H1 (cell line): ENCODE measurements around the gene RASGRP1. TPM values are rescaled to one million over a fixed set of nuclear protein-coding genes. Genes with fewer than 3 reads are reported as not detected.

Experiments
- CTCF ChIA-PET: fragments of 300-600 bp; sonication (Branson Sonifier 250); formaldehyde crosslinking; loops from one replicate; lab custom pipeline; 2021; ENCODE audit not compliant: partially characterized antibody; lab: Charles Lee
- POLR2A ChIA-PET: fragments of 300-600 bp; sonication (Branson Sonifier 250); formaldehyde crosslinking; loops from one replicate; lab custom pipeline; 2021; ENCODE audit warnings: inconsistent platforms; ENCODE audit not compliant: partially characterized antibody; lab: Charles Lee
- DNase-seq, 2 experiments: peaks; one replicate each; pipeline versions ENCODE4 v3.0.0 to v3.0.0-alpha.2; 2010 to 2022; ENCODE audit warnings: low spot score in 2 of 2, low read depth in 1 of 2, mixed read lengths in 1 of 2
- FAIRE-seq: peaks from 2 replicates; lab custom pipeline; 2011; peaks lifted over from hg19 to GRCh38; lab: Jason Lieb, UNC
- H2AFZ ChIP-seq: 2 replicates; pipeline ENCODE4 v1.8.1; 2012; ENCODE audit warnings: low read length, inconsistent platforms
- H2AK5ac ChIP-seq: 2 replicates; pipeline ENCODE4 v1.6.1; 2013; ENCODE audit warnings: low read depth, low read length
- H2BK120ac ChIP-seq: replicated peaks from 2 replicates; pipeline ENCODE3; 2013; ENCODE audit warnings: low read depth, low read length, inconsistent platforms
- H2BK12ac ChIP-seq: 2 replicates; pipeline ENCODE4 v1.6.1; 2013; ENCODE audit warnings: low read depth, low read length
- H2BK15ac ChIP-seq: 2 replicates; pipeline ENCODE4 v1.6.1; 2013; ENCODE audit warnings: low read length
- H2BK20ac ChIP-seq: 2 replicates; pipeline ENCODE4 v1.6.1; 2013; ENCODE audit warnings: low read length
- H2BK5ac ChIP-seq: 2 replicates; pipeline ENCODE4 v1.6.1; 2013; ENCODE audit warnings: low read depth, low read length
- H3K14ac ChIP-seq: 2 replicates; pipeline ENCODE4 v1.6.1; 2013; ENCODE audit warnings: inconsistent platforms; ENCODE audit not compliant: insufficient read length
- H3K18ac ChIP-seq: 2 replicates; pipeline ENCODE4 v1.6.1; 2013; ENCODE audit warnings: low read length; ENCODE audit errors: extremely low read depth
- H3K23ac ChIP-seq: 2 replicates; pipeline ENCODE4 v1.6.1; 2013; ENCODE audit warnings: inconsistent platforms; ENCODE audit not compliant: insufficient read length
- H3K23me2 ChIP-seq: 2 replicates; pipeline ENCODE4 v1.6.1; 2013; ENCODE audit warnings: low read depth, low read length
- H3K27ac ChIP-seq: 2 replicates; pipeline ENCODE4 v1.6.1; 2011; ENCODE audit warnings: low read depth, low read length, inconsistent platforms
- H3K27me3 ChIP-seq, 4 experiments: replicated peaks in 1 of 4; 1 replicate in 1 of 4; 2 replicates in 3 of 4; pipeline versions ENCODE4 v1.6.1 to v1.8.1; 2011 to 2013; ENCODE audit warnings: low read length in 3 of 4, mild to moderate bottlenecking in 3 of 4, inconsistent platforms in 2 of 4, mixed read lengths in 2 of 4, moderate library complexity in 1 of 4; ENCODE audit not compliant: control insufficient read depth in 3 of 4, insufficient read depth in 3 of 4; ENCODE audit errors: extremely low read depth in 1 of 4
- H3K36me3 ChIP-seq, 4 experiments: 2 replicates each; pipeline versions ENCODE4 v1.6.1 to v1.8.1; 2011 to 2013; ENCODE audit warnings: mild to moderate bottlenecking in 4 of 4, low read length in 3 of 4, moderate library complexity in 2 of 4, control low read depth in 1 of 4, inconsistent platforms in 1 of 4; ENCODE audit not compliant: insufficient read depth in 4 of 4, control insufficient read depth in 2 of 4
- H3K4ac ChIP-seq: replicated peaks from 2 replicates; pipeline ENCODE3; 2013; ENCODE audit warnings: low read length, low read depth, mixed read lengths, inconsistent platforms; ENCODE audit not compliant: insufficient read length
- H3K4me1 ChIP-seq, 4 experiments: replicated peaks in 1 of 4; 1 replicate in 1 of 4; 2 replicates in 3 of 4; pipeline versions ENCODE4 v1.6.1 to v1.8.1; 2011 to 2013; ENCODE audit warnings: low read length in 3 of 4, inconsistent platforms in 2 of 4, mixed read lengths in 1 of 4; ENCODE audit not compliant: insufficient read depth in 4 of 4, control insufficient read depth in 3 of 4
- H3K4me2 ChIP-seq, 2 experiments: 2 replicates each; pipeline versions ENCODE4 v1.6.1 to v1.8.1; 2011 to 2013; ENCODE audit warnings: low read depth in 2 of 2, low read length in 2 of 2, control low read depth in 1 of 2, inconsistent platforms in 1 of 2, mild to moderate bottlenecking in 1 of 2; ENCODE audit not compliant: insufficient read depth in 1 of 2
- H3K4me3 ChIP-seq, 4 experiments: fragments of 200-600, 300-600 bp in 1 of 4; sonication (generic), shearing (Covaris generic), sonication (Bioruptor Twin) in 1 of 4; 2 replicates each; pipeline versions ENCODE4 v1.5.1 to v1.8.1; 2011 to 2016; ENCODE audit warnings: low read length in 4 of 4, low read depth in 3 of 4, control low read depth in 2 of 4, inconsistent platforms in 2 of 4, mild to moderate bottlenecking in 2 of 4, mixed read lengths in 1 of 4, moderate library complexity in 1 of 4; ENCODE audit not compliant: insufficient read depth in 2 of 4; ENCODE audit errors: extremely low read depth in 1 of 4
- H3K56ac ChIP-seq: replicated peaks from 2 replicates; pipeline ENCODE3; 2013; ENCODE audit warnings: low read depth, mild to moderate bottlenecking, mixed read lengths, low read length, inconsistent platforms; ENCODE audit not compliant: insufficient read length
- H3K79me1 ChIP-seq: 2 replicates; pipeline ENCODE4 v1.6.1; 2013; ENCODE audit warnings: low read depth, low read length, control low read depth
- H3K79me2 ChIP-seq, 2 experiments: 2 replicates each; pipeline versions ENCODE4 v1.6.1 to v1.8.1; 2012 to 2013; ENCODE audit warnings: low read length in 2 of 2, mild to moderate bottlenecking in 2 of 2, inconsistent platforms in 1 of 2; ENCODE audit not compliant: insufficient read depth in 2 of 2, control insufficient read depth in 1 of 2
- H3K9ac ChIP-seq, 4 experiments: replicated peaks in 1 of 4; 1 replicate in 1 of 4; 2 replicates in 3 of 4; pipeline versions ENCODE4 v1.6.1 to v1.8.1; 2011 to 2013; ENCODE audit warnings: low read depth in 3 of 4, low read length in 3 of 4, control low read depth in 2 of 4, mild to moderate bottlenecking in 2 of 4, moderate library complexity in 2 of 4, inconsistent platforms in 1 of 4; ENCODE audit errors: extremely low read depth in 1 of 4
- H3K9me3 ChIP-seq, 2 experiments: 2 replicates each; pipeline versions ENCODE4 v1.6.1 to v1.8.1; 2012 to 2013; ENCODE audit warnings: mild to moderate bottlenecking in 2 of 2, moderate library complexity in 2 of 2, control low read depth in 1 of 2, inconsistent platforms in 1 of 2, low read depth in 1 of 2, low read length in 1 of 2, mixed read lengths in 1 of 2; ENCODE audit not compliant: insufficient read depth in 2 of 2
- H4K20me1 ChIP-seq, 2 experiments: replicated peaks in 1 of 2; 2 replicates each; pipeline versions ENCODE3 to v1.8.1; 2011 to 2013; ENCODE audit warnings: inconsistent platforms in 2 of 2, low read length in 2 of 2, mild to moderate bottlenecking in 1 of 2; ENCODE audit not compliant: insufficient read depth in 2 of 2, control insufficient read depth in 1 of 2
- H4K5ac ChIP-seq: 2 replicates; pipeline ENCODE4 v1.6.1; 2013; ENCODE audit warnings: low read length, low read depth, mixed read lengths, inconsistent platforms; ENCODE audit not compliant: insufficient read length
- H4K8ac ChIP-seq: 2 replicates; pipeline ENCODE4 v1.8.0; 2013; ENCODE audit warnings: mild to moderate bottlenecking, moderate library complexity, low read length, inconsistent platforms; ENCODE audit not compliant: insufficient read depth; ENCODE audit errors: extremely low read depth
- H4K91ac ChIP-seq: replicated peaks from 2 replicates; pipeline ENCODE3; 2013; ENCODE audit warnings: low read length, mixed read lengths, inconsistent platforms; ENCODE audit not compliant: insufficient read length
- BACH1 ChIP-seq: IDR thresholded peaks from 2 replicates; pipeline ENCODE4 v1.6.1; 2012; ENCODE audit warnings: low read length, improper control_type of control experiment
- GTF2F1 ChIP-seq: IDR thresholded peaks from 2 replicates; pipeline ENCODE4 v1.6.1; 2012; ENCODE audit warnings: low read depth, low read length, improper control_type of control experiment, borderline replicate concordance
- KDM5A ChIP-seq: fragments of 200-600 bp; IDR thresholded peaks from 2 replicates; pipeline ENCODE4 v1.7.1; 2012; ENCODE audit warnings: mild to moderate bottlenecking, low read length, inconsistent platforms, mixed read lengths
- PHF8 ChIP-seq: fragments of 200-600 bp; sonication (generic); conservative IDR thresholded peaks from 2 replicates; pipeline ENCODE4 v1.7.1; 2012; ENCODE audit warnings: low read depth, mild to moderate bottlenecking, inconsistent platforms, low read length, moderate library complexity
- TAF1 ChIP-seq: IDR thresholded peaks from 2 replicates; pipeline ENCODE4 v1.6.1; 2011; ENCODE audit warnings: mild to moderate bottlenecking, low read depth, low read length
- WGBS, 2 experiments: shearing (Covaris generic) in 1 of 2; methylation state at CpG; one replicate each; pipeline versions ENCODE4 v1.1.6 to v1.1.7; 2013 to 2015; ENCODE audit warnings: low lambda C conversion rate in 2 of 2, mixed read lengths in 2 of 2, inconsistent platforms in 1 of 2, low coverage in 1 of 2, missing lambda C conversion rate in 1 of 2; ENCODE audit not compliant: insufficient replicate concordance in 2 of 2, insufficient coverage in 1 of 2, insufficient read length in 1 of 2; ENCODE audit errors: extremely low coverage in 1 of 2, missing lambda C conversion rate in 1 of 2; 5-methylcytosine and 5-hydroxymethylcytosine counted together
- polyA plus RNA-seq, 7 experiments: library from polyadenylated mRNA; depleted of rRNA in 3 of 7; stranded (reverse) in 5 of 7; unstranded in 2 of 7; fragments of >200 nt in 5 of 7; fragments of 200-250 nt in 2 of 7; gene quantifications; 1 replicate in 5 of 7; 2 replicates in 1 of 7; 4 replicates in 1 of 7; pipeline versions ENCODE4 v1.2.1 to v1.2.3, GENCODE V29; 2011 to 2013; ENCODE audit warnings: missing spikeins in 2 of 7, mixed read lengths in 2 of 7
- total RNA-seq: library from RNA; stranded (reverse); fragmentation: NEBNext Ultra II Directional; extraction: Animal tissue kit (Norgen Biotek cat#: 25700); gene quantifications from 2 replicates; pipeline ENCODE4 v1.2.1, GENCODE V29; 2021

The RASGRP1 gene
- total and polyA plus RNA-seq, 2 of the 8 experiments (the other 6 are each of a cell fraction or from before 2014, with no cell fraction given): 1.1 to 2.1 TPM

GRCh38 chr15:38531509-38531908, 33.1 kb downstream of the RASGRP1 start:
- no peak overlapping the region for H3K27ac ChIP-seq
- no peak overlapping the region for H4K91ac ChIP-seq
- no peak overlapping the region for H2BK20ac ChIP-seq
- no peak for FAIRE-seq
- H4K5ac ChIP-seq: no peak overlapping the region
- no peaks in the 10 kb centered on the region for H4K20me1 ChIP-seq
- H4K8ac ChIP-seq: no peak overlapping the region
- POLR2A ChIA-PET: no interaction called here
- no peak overlapping the region for H3K9ac ChIP-seq
- H3K4me3 ChIP-seq: no peak overlapping the region
- CTCF ChIA-PET: interaction anchor here (1.2 to 1.7 kb wide), 3 partner anchors 91 to 169 kb away, joined by 3 to 5 read pairs (median 4); no protein-coding TSS in a partner anchor
- H3K23me2 ChIP-seq: no peaks in the 10 kb centered on the region
- no peak overlapping the region for H2BK15ac ChIP-seq
- no peaks in the 10 kb centered on the region for H3K27me3 ChIP-seq
- peaks cover 0 to 3% (median 0%) of the 10 kb centered on the region in 4 experiments; a peak in 1 of 7 replicates for H3K4me1 ChIP-seq
- no peaks in the 10 kb centered on the region for H3K79me2 ChIP-seq
- H3K36me3 ChIP-seq: no peaks in the 10 kb centered on the region
- H2BK12ac ChIP-seq: no peak overlapping the region
- no peak for DNase-seq
- no peak overlapping the region for H3K14ac ChIP-seq
- no peak overlapping the region for H3K56ac ChIP-seq
- no peak overlapping the region for H3K4ac ChIP-seq
- no peak overlapping the region for H2BK5ac ChIP-seq
- H3K79me1 ChIP-seq: no peaks in the 10 kb centered on the region
- H3K9me3 ChIP-seq: no peaks in the 10 kb centered on the region
- WGBS, 2 experiments: 83% methylated on average over 4 of the region's 4 CpGs; no CpG with 5 or more reads in 1 of the 2 experiments
- no peak overlapping the region for H2AK5ac ChIP-seq
- no peak overlapping the region for H2AFZ ChIP-seq
- no peak overlapping the region for H3K23ac ChIP-seq
- H3K18ac ChIP-seq: no peak overlapping the region
- H2BK120ac ChIP-seq: no peak overlapping the region
- no peak overlapping the region for H3K4me2 ChIP-seq
- TF ChIP-seq TAF1 (no peak), GTF2F1 (no peak), KDM5A (no peak), BACH1 (no peak), PHF8 (no peak)
